Uterus (tissue), 2 donors: ENCODE results near the gene ZNF81.

Experiments
- CTCF ChIP-seq, 4 experiments: fragments of 200-600 bp in 2 of 4; fragments of 450-650 bp in 2 of 4; sonication (generic) in 2 of 4; IDR thresholded peaks; one replicate each; pipeline ENCODE4 v1.5.1; 2016 to 2019; ENCODE audit warnings: antibody characterized with exemption in 4 of 4, mild to moderate bottlenecking in 2 of 4, moderate library complexity in 1 of 4
- POLR2A ChIP-seq, 2 donors: fragments of 450-650 bp; IDR thresholded peaks; one replicate each; pipeline ENCODE4 v1.6.1; 2016; ENCODE audit warnings: antibody characterized with exemption in 2 of 2, mild to moderate bottlenecking in 1 of 2, moderate library complexity in 1 of 2

- TF ChIP-seq CTCF (IDR thresholded peaks at IDR 0.05) = no peak
- no peak for TF ChIP-seq POLR2A (IDR thresholded peaks at IDR 0.05)
These were observed 34.1 kb upstream of the ZNF81 start for GRCh38 chrX:47802589-47802988.
